OCI-LY3 (cell line): ENCODE measurements around the gene GRM8.

Source experiments
- EZH2phosphoT487 ChIP-seq: fragments of 200-600 bp; shearing (Covaris generic); IDR thresholded peaks from 2 replicates; pipeline ENCODE4 v1.6.1; 2018; ENCODE audit warnings: antibody characterized with exemption, mixed run types, low read depth
- TF ChIP-seq, protein P1 (sequence below): fragments of 200-600, 300-600 bp; sonication (generic); IDR thresholded peaks from 2 replicates; pipeline ENCODE4 v1.5.1; 2014; ENCODE audit warnings: antibody characterized with exemption, low read length, low read depth

DNA sequence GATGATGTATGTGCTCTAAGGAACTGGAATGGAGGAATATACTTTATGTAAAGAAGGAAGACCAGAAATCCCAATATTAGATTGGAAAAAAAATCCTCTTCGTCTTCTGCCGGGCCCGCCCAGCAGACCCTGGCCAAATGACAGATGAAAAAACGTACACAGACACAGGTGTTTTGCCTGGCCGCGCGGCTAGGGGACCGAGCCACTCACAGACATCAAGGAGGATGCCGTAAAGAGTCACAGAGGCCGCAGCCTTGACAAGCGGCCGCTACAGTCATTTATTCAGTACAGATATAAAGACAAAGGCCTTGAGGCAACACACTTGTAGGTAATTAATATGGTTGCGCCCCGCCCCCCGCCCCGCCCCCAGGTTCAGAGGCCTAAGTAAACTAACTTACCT, 594.1 kb downstream of the GRM8 start:
- TF ChIP-seq, protein P1, sequence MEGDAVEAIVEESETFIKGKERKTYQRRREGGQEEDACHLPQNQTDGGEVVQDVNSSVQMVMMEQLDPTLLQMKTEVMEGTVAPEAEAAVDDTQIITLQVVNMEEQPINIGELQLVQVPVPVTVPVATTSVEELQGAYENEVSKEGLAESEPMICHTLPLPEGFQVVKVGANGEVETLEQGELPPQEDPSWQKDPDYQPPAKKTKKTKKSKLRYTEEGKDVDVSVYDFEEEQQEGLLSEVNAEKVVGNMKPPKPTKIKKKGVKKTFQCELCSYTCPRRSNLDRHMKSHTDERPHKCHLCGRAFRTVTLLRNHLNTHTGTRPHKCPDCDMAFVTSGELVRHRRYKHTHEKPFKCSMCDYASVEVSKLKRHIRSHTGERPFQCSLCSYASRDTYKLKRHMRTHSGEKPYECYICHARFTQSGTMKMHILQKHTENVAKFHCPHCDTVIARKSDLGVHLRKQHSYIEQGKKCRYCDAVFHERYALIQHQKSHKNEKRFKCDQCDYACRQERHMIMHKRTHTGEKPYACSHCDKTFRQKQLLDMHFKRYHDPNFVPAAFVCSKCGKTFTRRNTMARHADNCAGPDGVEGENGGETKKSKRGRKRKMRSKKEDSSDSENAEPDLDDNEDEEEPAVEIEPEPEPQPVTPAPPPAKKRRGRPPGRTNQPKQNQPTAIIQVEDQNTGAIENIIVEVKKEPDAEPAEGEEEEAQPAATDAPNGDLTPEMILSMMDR: no peak
- TF ChIP-seq EZH2phosphoT487: no peak
